ENCODE data around the gene DMPK.

DNA sequence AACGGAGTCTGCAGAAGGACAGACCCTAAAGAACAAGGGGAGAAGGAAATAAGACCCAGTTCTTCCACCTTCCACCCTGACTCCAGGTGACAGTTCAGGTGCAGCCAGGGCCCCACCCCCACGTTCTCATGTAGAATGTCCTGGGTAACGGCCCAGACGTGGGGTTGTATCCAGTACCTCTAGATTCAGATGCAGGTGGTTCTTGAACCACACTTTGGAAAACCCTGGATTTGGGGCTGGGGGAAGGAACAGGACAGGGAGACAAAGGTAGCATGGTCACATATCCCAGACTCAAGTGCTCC lies 2.2 kb downstream of the DMPK start:
- TF ChIP-seq, protein P1, sequence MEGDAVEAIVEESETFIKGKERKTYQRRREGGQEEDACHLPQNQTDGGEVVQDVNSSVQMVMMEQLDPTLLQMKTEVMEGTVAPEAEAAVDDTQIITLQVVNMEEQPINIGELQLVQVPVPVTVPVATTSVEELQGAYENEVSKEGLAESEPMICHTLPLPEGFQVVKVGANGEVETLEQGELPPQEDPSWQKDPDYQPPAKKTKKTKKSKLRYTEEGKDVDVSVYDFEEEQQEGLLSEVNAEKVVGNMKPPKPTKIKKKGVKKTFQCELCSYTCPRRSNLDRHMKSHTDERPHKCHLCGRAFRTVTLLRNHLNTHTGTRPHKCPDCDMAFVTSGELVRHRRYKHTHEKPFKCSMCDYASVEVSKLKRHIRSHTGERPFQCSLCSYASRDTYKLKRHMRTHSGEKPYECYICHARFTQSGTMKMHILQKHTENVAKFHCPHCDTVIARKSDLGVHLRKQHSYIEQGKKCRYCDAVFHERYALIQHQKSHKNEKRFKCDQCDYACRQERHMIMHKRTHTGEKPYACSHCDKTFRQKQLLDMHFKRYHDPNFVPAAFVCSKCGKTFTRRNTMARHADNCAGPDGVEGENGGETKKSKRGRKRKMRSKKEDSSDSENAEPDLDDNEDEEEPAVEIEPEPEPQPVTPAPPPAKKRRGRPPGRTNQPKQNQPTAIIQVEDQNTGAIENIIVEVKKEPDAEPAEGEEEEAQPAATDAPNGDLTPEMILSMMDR (IDR thresholded peaks at IDR 0.05; ENCODE audit: low read depth, low read length), result no peak
- TF ChIP-seq EZH2phosphoT487 (IDR thresholded peaks at IDR 0.05; ENCODE audit: low read depth), result no peak
